AML-193 (cell line): Measurements from ENCODE around the gene CELF2.

Experiments
- DNase-seq, 2 experiments: peaks; one replicate each; lab custom pipeline; 2025; lab: John Stamatoyannopoulos, UW

Gene CELF2

DNA sequence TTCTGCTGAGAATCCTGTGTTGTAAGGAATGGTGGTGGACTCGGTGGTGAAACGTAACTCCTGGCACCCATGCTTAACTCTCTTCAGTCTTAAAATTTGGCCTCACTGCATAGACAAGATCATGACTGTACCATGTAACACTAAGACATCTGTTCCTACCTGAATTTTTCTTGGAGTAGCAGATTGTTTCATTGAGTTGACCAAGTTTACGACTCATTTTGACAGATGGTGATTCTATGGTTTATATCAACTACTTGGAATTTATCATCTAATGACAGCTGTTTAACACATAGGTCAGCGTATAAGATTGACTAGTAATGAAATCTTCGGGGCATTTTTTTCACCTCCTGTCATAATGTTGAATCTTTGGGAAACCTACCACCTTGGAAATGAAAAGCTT lies 184.2 kb downstream of the CELF2 start:
- DNase-seq = no peak

DNA sequence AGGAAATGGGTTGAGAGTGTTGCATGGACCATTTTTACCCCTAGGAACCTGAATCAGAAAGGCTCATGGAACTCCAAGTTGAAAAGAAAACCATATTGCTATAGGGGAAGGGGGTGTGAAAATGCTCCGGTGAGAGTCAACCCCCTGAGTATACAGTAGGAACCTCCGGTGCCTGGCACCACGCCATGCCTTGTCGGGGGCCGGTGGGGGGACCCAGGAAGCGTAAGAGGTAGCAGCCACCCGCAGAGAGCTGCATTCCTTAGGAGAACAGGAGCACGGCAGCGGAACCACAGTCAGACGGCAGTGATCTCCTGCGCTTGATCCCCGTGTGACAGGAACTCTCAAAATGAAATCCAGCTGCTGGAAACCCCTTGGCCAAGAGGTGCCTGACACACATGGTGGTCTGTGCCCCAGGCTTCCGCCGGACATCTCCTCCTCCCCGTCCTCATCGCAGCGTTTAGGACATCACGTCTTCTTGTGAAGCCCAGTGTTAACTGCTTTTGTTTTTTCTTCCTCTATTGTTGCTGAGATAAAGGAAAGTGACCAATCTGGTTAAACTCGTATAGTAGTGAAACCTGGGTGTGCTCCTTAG lies 186.8 kb downstream of the CELF2 start:
- no peak for DNase-seq

DNA sequence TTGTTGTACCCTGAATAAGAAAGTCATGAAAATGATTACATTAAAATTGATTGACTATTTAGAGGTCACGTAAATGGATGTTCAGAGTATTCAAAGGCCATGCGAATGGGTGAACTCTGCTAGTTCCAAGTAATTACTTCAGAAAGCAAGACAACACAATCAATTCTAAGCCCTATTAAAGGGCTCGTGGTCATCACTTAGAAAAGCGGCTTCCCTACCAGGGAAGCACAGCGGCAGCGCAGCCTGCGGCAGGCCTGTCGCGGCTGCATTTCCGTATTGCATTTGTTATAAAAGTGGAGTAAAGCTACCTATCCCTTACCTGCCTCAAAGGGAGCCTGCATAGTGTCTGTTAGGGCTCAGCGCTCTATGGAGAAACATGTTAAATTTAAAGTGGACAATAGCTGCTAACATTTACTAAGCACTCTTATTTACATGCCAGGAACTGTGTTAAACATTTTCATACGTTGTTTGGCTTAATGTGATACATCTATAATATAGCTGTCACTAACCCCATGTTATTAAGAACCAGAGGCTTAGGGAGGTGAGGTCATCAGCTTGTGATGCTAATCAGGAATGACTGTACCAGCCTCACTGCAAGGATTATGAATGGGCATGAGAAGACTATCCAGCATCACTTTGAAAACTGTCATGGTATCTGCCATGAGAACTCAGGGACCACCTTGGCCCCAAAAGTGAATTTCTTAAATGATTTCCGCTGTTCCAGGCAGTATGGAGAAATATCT lies 187.5 kb downstream of the CELF2 start:
- DNase-seq = no peak

DNA sequence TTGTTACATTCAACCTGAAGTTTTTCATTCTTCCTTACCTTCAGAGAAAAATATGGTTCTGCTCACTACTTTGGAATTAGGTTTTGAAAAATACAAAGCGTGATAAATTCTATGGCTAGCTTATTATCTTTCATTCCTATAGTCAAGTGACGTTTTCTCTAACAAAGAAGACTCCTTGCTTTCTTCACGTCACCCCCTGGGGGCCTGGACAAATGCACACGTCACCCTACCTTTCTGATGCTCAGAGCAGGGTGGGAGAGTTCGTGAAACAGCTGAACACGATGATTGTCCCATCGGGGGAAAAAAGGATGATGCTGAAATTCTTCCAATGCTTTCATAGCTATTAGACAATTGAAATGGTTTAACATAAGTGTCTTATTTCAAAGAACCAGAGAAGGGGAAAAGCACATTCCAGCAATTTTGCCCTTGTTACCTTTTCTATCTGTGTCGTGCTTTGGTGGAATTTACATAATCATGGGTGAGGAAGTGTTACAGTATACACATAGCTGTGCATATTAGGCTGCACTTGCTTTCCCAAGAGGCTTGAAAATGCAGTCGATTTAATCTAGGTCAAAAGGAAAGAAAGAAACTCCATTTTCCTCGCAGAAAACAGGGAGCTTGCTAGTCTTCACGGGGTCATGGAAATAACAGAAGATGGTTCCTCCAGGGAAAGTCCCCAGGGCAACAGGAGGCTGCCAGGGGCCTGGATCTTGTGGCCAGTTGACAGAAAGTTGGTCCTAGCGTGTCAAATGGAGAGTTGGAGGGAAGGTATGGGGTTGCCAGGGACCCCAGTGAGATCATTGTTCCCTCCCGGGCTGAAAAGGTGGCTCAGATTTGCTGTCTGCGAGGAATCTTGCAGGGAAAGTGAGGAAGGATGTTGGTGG lies 189.2 kb downstream of the CELF2 start:
- no peak for DNase-seq

DNA sequence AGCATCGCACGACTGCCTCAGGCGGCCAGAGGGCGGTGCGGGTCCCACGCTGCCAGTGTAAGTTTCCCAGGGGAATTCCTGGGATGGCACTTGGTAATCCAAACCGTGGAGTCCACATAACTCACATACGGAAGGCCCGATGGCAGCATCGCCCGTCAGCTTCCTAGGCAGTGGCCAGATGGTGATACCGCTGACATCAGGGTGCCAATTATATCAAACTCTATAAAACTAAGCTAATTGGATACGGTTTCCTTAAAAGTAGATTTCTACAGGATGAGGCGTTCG lies 189.8 kb downstream of the CELF2 start:
- no peak for DNase-seq

DNA sequence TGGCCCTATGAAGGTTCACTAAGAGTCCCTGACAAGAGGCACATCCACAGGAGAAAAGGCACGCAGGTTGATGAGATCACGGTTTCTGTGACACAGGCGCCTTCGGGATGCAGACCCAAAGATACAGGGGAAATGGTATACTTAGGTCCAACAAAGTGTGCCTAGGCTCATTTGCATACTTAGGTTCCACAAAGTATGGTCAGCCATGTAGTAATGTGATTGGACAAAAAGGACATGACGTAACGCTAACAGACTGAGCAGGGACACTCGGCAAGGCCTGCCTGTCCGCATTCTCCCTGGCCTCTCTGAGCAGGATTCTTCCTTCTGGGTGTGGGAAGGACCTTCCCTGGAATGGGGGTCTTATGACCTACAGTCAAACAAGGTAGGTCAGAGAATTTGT lies 190.6 kb downstream of the CELF2 start:
- no peak for DNase-seq

DNA sequence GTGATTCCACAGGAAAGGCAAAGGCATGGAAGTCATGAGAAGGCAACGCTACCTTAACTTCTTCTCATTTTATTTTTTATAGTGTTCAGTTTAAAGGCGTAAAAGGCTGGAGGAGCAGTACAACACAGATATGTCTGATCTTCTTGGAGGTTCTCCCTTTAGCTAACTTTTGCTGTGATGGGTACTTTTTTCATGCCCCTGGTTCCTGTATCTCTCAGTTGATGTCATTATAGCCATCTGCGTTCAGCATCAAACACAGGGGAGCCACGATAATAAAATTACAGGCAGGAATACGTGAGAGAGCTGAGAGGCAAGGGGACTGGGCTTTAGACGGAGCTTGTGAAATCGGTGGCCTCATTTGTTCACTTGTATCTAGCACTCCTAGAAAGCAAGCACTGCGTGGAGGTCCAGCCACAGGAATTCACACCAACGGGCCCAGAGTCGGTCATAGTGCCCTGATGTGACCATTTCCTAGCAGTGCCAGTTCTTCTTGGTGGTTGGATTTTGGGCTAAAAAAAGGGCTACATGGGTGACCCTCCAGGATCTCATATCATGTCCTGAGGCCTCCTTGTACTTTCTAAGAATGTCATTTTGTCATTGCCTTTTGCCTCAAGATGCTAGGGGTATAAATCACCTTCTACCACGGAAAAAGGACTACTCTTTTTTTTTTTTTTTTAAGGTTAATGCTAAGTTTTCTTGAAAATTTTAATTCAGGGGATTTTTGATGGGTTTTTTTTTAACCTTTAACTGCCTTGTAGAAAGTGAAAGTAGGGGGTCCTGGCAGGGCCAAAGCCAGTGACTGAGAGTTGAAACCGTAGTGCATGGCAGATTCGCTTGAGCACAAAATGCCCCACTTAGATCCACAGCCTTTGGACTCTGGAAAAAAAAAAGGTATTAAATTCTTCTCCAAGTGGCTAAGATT lies 191.5 kb downstream of the CELF2 start:
- no peak for DNase-seq

DNA sequence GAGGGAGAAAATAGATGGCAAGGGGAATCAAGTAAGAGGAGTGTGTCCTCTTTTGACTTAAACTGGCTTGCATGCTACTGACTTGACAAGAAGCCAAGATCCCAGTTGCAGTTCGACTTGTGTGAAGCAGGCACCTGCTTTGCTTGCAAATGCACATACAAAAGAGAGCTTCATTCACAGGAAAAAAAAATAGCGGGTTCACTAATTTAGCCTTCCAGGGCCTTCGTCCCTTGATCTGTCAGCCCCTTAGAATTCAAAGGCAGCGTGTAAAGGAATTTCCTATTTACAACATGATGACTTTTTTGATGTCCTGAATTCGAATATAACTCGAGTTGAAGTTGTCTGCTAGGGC lies 192.1 kb downstream of the CELF2 start:
- no peak for DNase-seq

DNA sequence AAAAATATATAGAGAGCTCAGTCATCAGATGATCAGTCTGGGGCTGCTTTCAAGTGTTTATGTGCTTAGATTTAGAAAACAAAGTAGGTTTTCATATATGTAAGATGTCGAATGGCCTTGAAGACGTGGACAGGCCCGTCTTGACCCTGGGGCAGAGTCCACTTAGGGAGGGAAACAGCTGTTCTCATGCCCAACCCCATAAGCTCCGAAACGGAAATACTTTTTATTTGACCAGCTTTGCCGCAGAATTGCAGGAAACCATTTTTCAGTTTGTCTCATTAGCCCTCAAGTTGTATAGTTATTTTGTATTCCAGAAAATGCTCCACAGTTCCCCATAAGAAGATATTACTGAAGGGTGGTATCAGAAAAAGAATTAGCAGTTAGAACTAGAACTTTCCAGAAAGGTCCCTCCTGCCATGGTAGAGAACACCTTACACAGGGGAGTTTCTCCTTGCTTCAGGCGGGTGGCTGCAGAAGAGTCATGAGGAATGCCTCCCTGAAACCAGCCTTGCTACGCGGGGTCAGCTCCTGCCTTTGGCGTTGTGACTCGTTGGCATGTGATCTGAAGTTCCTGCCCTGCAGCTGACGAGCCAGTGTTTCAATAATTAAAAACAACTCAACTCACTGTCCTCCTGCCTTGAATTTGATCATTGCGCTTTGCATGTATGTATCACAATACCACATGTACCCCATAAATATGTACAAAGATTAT lies 192.7 kb downstream of the CELF2 start:
- DNase-seq = no peak

DNA sequence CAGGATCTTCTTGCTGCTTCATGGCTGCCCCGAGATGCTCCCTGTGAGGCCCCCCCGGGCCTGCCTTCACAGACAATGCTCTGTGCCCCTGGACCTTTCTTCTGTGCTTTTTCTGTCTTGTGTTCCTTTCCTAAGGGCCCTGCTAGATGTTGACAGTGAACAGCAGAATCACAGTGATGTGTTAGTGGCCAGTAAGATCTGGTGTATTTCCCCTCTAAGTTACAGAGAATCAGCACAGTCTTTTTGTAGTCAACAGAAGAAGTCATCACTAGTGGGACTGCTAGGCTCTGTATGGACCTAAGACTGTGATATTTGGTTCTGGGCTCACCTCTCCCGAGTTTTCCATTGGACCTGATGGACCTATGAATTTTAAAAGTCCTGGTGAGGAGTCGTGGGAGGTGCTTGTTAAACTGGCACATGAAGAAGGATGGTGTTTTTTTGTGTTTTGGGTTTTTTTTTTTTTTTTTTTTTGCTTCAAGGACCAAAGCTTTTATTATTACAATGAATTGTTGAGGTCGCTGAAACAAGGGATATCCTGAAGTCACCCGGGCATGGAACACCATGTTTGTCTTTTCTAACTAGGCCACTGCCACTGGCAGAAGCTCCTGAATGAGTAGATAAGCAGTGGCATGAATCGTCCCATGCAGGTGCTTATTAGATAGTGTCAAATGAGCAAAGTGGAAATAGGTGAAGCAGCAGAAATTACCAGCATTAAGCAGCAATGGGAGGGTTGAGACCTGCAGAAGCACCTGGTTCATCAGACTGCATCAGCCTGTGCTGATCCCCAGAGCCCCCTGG lies 194.8 kb downstream of the CELF2 start:
- DNase-seq = no peak

DNA sequence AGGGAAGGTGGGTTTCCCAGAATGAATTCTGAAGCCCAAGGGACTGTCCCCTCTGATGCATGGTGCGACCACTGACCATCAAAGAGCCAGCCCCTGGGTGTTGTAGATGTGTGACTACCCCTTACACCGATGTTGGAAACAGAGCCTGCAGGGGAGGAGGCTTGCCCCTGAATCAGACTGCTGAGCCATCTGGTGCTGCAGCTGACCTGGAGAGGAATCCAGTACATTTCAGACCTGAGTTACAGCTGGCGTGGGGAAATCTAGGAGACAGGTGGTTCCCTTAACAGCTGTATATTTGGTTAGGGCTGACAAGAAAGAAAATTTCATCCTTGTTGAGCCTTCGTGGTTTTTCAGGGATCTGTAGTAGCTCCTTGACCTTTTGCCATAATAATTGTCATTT lies 195.5 kb downstream of the CELF2 start:
- DNase-seq = no peak

DNA sequence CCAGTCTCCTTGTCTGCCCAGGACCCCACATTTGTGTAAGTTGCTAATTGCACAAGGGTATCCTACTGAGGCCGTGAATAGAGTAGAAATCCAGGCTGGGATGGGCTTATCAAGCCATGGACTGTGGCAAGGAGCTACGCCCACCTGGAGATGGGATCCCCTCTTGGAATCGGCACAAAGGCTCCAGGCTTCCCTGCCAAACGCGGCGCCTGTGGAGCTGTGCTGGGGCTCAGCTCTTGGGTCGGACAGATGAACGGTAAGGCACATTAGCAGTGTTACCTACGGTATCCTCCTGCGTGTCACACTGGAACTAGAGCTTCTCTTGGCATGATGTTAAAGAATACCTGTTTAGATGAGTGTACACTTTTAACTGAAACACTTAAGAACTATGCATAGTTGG lies 196.7 kb downstream of the CELF2 start:
- DNase-seq = no peak

DNA sequence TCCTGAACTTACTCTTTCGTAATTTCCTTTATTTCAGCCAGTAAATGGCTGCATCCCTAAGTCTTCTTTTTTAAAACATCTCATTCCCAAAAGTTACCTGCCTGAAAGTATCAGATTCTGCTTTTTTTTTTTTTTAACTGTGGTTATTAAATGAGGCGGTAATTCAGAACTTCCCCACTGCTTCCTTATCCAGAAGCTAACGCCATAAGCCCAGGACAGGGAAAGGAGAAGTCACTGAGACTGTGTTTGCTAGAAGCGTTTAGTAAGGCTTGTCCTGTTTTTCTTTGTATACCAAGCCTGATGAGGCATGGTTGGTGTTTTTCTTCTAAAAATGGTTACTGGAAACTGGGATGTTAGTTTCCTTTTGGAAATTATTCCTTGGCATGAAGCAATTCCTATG lies 197.8 kb downstream of the CELF2 start:
- peak; percentile 10 to 11 for DNase-seq

DNA sequence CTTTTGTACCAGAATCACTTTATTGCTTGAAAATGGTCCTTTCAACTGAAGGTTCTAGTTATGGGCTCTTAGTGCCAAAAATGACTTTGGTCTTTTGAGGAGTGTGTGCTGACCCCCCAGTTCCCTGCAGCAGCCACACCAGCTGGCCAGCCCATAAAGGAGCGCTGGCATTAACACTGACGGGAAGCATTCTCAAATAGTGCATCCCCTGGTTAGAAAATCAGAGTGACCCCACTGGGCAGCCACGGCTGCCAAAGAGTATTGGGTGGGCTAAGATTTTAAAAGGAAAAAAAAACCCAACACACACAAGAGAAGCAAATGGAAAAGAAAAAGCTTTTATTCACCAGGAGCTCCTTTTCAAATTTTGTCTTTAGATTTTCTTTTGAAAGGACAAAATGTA lies 199.8 kb downstream of the CELF2 start:
- DNase-seq = no peak

DNA sequence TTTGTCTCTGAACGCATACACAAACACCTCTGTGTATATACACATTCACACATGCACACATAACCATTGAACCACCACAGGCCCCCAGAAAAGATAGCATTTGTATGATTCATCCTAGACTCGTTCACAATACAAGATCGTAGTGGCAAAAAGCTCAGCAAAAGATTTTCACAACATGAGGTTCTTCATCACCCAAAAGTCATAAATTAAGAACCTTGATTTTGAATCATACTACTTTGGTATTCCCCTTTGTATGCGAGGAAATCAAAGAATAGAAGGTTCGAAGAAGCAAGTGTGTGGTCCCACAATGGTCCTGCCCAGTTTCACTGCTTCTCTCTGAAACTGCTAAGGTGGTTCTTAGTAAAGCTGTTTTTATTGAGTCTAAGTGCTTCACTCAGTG lies 200.7 kb downstream of the CELF2 start:
- no peak for DNase-seq

DNA sequence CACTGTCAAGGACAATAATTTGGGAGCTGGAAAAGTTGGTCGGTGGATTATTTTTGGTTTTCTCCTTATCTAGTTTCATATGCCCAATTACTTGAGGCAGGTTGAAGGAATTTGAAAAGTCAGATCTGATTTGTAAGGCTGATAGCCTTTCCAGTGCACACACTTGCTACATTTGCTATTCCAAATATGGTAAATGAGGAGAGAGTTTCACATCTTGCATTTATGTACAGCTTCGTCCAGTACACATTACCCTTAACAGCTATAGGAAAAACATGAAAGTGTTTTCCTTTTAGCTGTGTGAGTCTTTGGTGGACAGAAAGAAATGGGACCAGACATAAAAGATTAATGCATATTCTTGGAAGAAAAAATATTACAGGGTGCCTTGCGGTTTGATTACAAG lies 201.8 kb downstream of the CELF2 start:
- DNase-seq = no peak

DNA sequence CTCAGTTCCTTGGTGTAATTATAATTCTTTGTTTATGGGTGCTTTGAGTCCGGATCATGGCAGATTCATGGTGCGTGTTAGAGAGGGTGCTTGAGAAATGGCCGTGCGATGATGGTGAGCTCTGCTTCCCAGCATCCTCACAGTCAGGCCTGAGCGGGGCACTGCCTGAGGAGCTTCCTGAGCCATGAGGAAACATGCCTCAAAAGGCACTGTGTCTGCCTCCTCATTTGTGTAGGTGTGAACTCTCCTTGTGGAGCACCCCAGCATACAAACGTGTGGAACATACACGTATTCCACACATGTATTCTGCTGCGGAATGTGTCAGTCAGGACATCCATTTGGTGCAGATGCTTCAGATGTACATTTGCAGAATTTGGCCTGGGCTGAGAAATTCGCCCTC lies 205.4 kb downstream of the CELF2 start:
- no peak for DNase-seq

DNA sequence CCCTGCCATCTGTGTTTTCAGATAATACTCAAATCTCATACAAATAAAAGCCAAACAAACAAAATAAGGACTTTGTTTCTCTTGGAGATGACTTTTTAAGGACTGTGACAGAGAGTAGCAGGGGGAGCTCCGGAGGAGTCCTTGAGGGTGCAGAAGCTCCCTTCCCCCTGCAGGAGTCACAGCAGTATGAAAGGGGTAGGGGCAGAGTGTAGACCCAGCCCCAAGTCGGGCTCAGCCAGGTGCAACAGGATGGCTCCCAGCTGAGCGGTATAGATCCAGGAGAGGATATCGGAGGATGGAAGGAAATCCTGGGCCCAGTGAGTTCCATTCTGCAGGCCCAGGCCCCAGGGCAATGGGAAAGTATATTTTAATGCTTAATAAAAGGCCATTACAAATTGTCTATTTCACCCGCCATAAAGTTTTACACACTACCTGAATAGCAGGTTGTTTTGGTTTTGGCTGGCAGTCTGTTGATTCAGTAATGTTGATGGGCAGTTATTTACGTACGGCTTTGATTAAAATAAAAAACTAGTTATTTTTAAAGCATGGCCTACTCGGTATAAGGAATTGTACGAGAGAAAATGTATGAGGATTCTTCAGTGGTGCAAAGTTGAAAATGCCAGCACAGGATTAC lies 206.0 kb downstream of the CELF2 start:
- DNase-seq = no peak

DNA sequence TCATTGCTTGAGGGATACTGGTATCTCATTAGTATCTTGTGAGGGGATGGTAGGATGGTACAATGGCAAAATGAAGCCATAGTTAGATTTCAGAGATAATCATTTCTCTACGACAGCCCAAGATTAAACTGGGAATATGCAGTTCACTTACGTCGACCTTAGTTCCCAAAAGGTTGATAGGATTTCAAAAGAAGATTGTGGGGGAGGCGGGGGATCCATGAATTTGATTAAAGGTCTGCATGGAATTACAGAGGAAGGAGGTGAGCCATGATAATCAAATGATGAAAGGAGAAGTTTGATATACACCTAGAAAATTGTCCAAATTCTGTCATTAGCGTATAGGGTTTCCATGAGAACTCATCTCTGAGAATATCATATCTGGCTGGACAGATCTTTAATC lies 206.6 kb downstream of the CELF2 start:
- no peak for DNase-seq

DNA sequence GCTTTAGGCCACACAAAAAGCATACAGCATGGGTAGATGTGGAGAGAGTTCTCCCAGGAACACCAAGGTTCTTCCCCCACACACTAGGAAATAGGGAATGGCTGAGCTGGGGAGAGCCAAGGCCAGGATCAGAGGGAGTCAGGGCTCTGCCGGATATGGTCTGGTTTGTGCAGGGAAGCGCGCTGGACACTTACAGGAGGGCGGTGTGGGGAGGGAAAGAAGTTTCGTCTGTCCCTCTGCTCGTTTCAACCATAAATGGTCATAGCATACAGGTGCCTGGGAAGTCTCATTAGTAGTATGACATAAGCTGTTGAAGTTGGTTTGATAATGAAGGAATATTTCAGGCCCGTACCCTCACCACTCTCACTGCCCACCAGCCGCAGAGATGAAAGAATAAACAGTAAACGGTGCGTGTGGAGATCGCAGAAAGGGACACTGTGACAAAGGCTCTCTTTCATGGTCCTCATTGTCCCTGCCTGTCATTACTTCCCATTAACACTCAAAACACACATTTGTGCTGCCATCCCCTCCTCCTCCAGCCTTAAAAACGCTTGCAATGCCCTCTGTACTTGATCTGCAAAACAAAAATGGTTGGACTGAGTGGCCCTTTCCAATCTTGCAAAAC lies 207.2 kb downstream of the CELF2 start:
- DNase-seq = no peak
